K562 (cell line): ENCODE results near the gene SERF2. TPM values are rescaled to one million over a fixed set of nuclear protein-coding genes. Genes with fewer than 3 reads are reported as not detected.

ENCODE experiments used
- ATAC-seq: fragments of 200-7000 bp; cut with Tn5 transposase; 3 replicates; pipeline ENCODE4 v1.9.1; 2020; ENCODE audit warnings: moderate library complexity
- BruUV-seq: library from RNA; stranded (reverse); fragments of 400-500 nt; replicated peaks from 2 replicates; lab custom pipeline; 2021; lab: Mats Ljungman, UMichigan
- CTCF ChIA-PET: fragments of 300-600 bp; formaldehyde crosslinking; extraction: SDS; loops from one replicate; lab custom pipeline; 2021; ENCODE audit warnings: low intra/inter-chr PET ratio; lab: Yijun Ruan, JAX
- POLR2A ChIA-PET: fragments of 300-600, 350-650 bp; sonication (Branson Sonifier 250); formaldehyde crosslinking; extraction: SDS; loops from one replicate; lab custom pipeline; 2021; ENCODE audit warnings: antibody characterized with exemption, inconsistent platforms; lab: Yijun Ruan, JAX
- DNase-seq, 4 experiments: peaks; one replicate each; pipeline versions ENCODE4 v3.0.0 to v3.0.0-alpha.2; 2011 to 2018; ENCODE audit warnings: low spot score in 3 of 4, mixed read lengths in 3 of 4; ENCODE audit errors: extremely low read depth in 1 of 4
- FAIRE-seq: peaks from 2 replicates; lab custom pipeline; 2011; peaks lifted over from hg19 to GRCh38; lab: Jason Lieb, UNC
- H2AFZ ChIP-seq: 2 replicates; pipeline ENCODE4 v1.6.0; 2011; ENCODE audit warnings: low read depth, low read length, control low read depth, inconsistent platforms
- H3K27ac ChIP-seq: fragments of 200-600 bp; 3 replicates; pipeline ENCODE4 v1.8.0; 2011; ENCODE audit warnings: low read depth, mild to moderate bottlenecking, control low read depth, inconsistent platforms, low read length, moderate library complexity, mixed read lengths; ENCODE audit errors: extremely low read depth
- H3K27me3 ChIP-seq, 2 experiments: fragments of 300-600 bp in 1 of 2; 2 replicates in 1 of 2; 3 replicates in 1 of 2; pipeline versions ENCODE4 v1.6.0 to v1.8.0; 2011; ENCODE audit warnings: inconsistent platforms in 2 of 2, low read length in 2 of 2, mild to moderate bottlenecking in 1 of 2, mixed read lengths in 1 of 2, moderate library complexity in 1 of 2; ENCODE audit not compliant: control insufficient read depth in 2 of 2, insufficient read depth in 2 of 2
- H3K36me3 ChIP-seq: fragments of 300-600 bp; 3 replicates; pipeline ENCODE4 v1.8.0; 2011; ENCODE audit warnings: mild to moderate bottlenecking, low read length, inconsistent platforms; ENCODE audit not compliant: control insufficient read depth, insufficient read depth
- H3K4me1 ChIP-seq, 2 experiments: fragments of 200-600 bp in 1 of 2; replicated peaks in 1 of 2; 2 replicates in 1 of 2; 3 replicates in 1 of 2; pipeline versions ENCODE4 v1.5.1 to v1.8.0; 2011; ENCODE audit warnings: inconsistent platforms in 2 of 2, low read length in 2 of 2, mild to moderate bottlenecking in 1 of 2, mixed read lengths in 1 of 2, moderate library complexity in 1 of 2; ENCODE audit not compliant: control insufficient read depth in 2 of 2, insufficient read depth in 2 of 2
- H3K4me2 ChIP-seq: 2 replicates; pipeline ENCODE4 v1.6.1; 2011; ENCODE audit warnings: low read length, control low read depth, inconsistent platforms, mixed read lengths; ENCODE audit not compliant: insufficient read depth
- H3K4me3 ChIP-seq: fragments of 200-600 bp; sonication (generic), shearing (Covaris generic); 2 replicates; pipeline ENCODE4 v1.5.1; 2016; ENCODE audit warnings: control low read depth, inconsistent platforms
- H3K79me2 ChIP-seq: fragments of 200-600 bp; 3 replicates; pipeline ENCODE4 v1.8.0; 2011; ENCODE audit warnings: low read length, inconsistent platforms; ENCODE audit not compliant: control insufficient read depth, insufficient read depth
- H3K9ac ChIP-seq, 2 experiments: 2 replicates each; pipeline versions ENCODE4 v1.6.0 to v1.6.1; 2011; ENCODE audit warnings: low read depth in 2 of 2, low read length in 2 of 2, control low read depth in 1 of 2, inconsistent platforms in 1 of 2, mild to moderate bottlenecking in 1 of 2, mixed read lengths in 1 of 2; ENCODE audit not compliant: insufficient read depth in 1 of 2
- H3K9me1 ChIP-seq: one replicate; pipeline ENCODE4 v1.6.0; 2011; ENCODE audit warnings: inconsistent platforms, mild to moderate bottlenecking, low read length, moderate library complexity; ENCODE audit not compliant: control insufficient read depth, insufficient read depth
- H3K9me3 ChIP-seq: replicated peaks from 2 replicates; pipeline ENCODE4 v1.5.1; 2011; ENCODE audit warnings: low read depth, low read length, inconsistent platforms; ENCODE audit not compliant: control insufficient read depth, insufficient read depth
- H4K20me1 ChIP-seq: replicated peaks from 2 replicates; pipeline ENCODE4 v1.6.1; 2011; ENCODE audit warnings: low read length, inconsistent platforms, mixed read lengths; ENCODE audit not compliant: control insufficient read depth, insufficient read depth
- BMI1 ChIP-seq: fragments of 150-350 bp; IDR thresholded peaks from 2 replicates; pipeline ENCODE4 v1.6.1; 2014; ENCODE audit warnings: low read length
- CBX2 ChIP-seq: fragments of 200-600 bp; sonication (generic); IDR thresholded peaks from one replicate; pipeline ENCODE4 v1.6.1; 2012; ENCODE audit warnings: mild to moderate bottlenecking, low read length, inconsistent platforms; ENCODE audit not compliant: insufficient read depth, poor library complexity, severe bottlenecking
- ERF ChIP-seq: fragments of 450-650 bp; formaldehyde crosslinking; IDR thresholded peaks from 2 replicates; pipeline ENCODE4 v1.4.0; 2020; ENCODE audit warnings: mild to moderate bottlenecking, mixed read lengths
- ETS1 ChIP-seq: conservative IDR thresholded peaks from 2 replicates; pipeline ENCODE4 v1.6.1; 2011; ENCODE audit warnings: low read depth, mild to moderate bottlenecking, low read length; ENCODE audit not compliant: control insufficient read depth
- POLR3A ChIP-seq: IDR thresholded peaks from 2 replicates; pipeline ENCODE4 v1.6.1; 2011; ENCODE audit warnings: borderline replicate concordance, mild to moderate bottlenecking, moderate library complexity; ENCODE audit not compliant: insufficient read length, insufficient read depth; ENCODE audit errors: extremely low read depth
- RUNX1 ChIP-seq: sonication (generic); IDR thresholded peaks from 2 replicates; pipeline ENCODE4 v1.6.1; 2016; ENCODE audit warnings: antibody characterized with exemption, low read depth
- ZNF263 ChIP-seq: sonication (generic); formaldehyde crosslinking; IDR thresholded peaks from 2 replicates; pipeline ENCODE4 v1.8.0; 2022; ENCODE audit warnings: mild to moderate bottlenecking, missing genetic modification reagents, borderline replicate concordance
- ZNF280A ChIP-seq: fragments of 450-650 bp; IDR thresholded peaks from 2 replicates; pipeline ENCODE4 v1.6.1; 2018; ENCODE audit warnings: mild to moderate bottlenecking, low read depth; ENCODE audit not compliant: partially characterized antibody
- ZNF589 ChIP-seq: fragments of 200-800 bp; sonication (Bioruptor generic); IDR thresholded peaks from 2 replicates; pipeline ENCODE4 v1.6.1; 2016; ENCODE audit warnings: low read depth, missing genetic modification characterization, missing compliant biosample characterization
- WGBS: fragments of 100-300 bp; shearing (Covaris generic); methylation state at CpG from one replicate; pipeline ENCODE4 v1.1.6; 2016; ENCODE audit warnings: low coverage, mixed read lengths; ENCODE audit not compliant: insufficient coverage; ENCODE audit errors: missing lambda C conversion rate; 5-methylcytosine and 5-hydroxymethylcytosine counted together
- in situ Hi-C: fragments of 300-500 bp; cut with MboI; formaldehyde crosslinking; loops from 4 replicates; pipeline ENCODE4 v1.15.0; 2018; ENCODE audit warnings: inconsistent platforms, mixed read lengths
- intact Hi-C: fragments of 100-400 bp; cut with micrococcal nuclease; formaldehyde crosslinking; loops from 2 replicates; pipeline ENCODE4 v1.14.2; 2022
- polyA plus RNA-seq, 8 experiments: library from polyadenylated mRNA; depleted of rRNA in 4 of 8; stranded (reverse) in 5 of 8; unstranded in 3 of 8; fragments of >200 nt; fragmentation: Nextera tagmentation in 2 of 8; fragmentation: Illumina TruSeq in 1 of 8; extraction: Ambion mirVana in 2 of 8; extraction: Trizol in 1 of 8; gene quantifications; 2 replicates each; pipeline versions ENCODE4 v1.2.1 to v1.2.3, GENCODE V29; 2011 to 2014; ENCODE audit warnings: inconsistent platforms in 1 of 8, missing spikeins in 1 of 8
- total RNA-seq, 7 experiments: library from RNA; depleted of rRNA in 6 of 7; stranded (reverse); fragments of >200 nt in 6 of 7; fragmentation: Illumina TruSeq in 2 of 7; extraction: Trizol in 2 of 7; gene quantifications; 2 replicates each; pipeline versions ENCODE4 v1.2.1 to v1.2.3, GENCODE V29; 2011 to 2021; ENCODE audit warnings: low replicate concordance in 1 of 7

The SERF2 gene
- total and polyA plus RNA-seq, 9 of the 15 experiments (the other 6 are each of a cell fraction or from before 2014, with no cell fraction given) = 497 to 3,360 (median 867) TPM

GRCh38 chr15:43779016-43779415, 13.1 kb upstream of the SERF2 start:
- DNase-seq = no peak
- H3K27me3 ChIP-seq = no peaks in the 10 kb centered on the region
- TF ChIP-seq POLR3A (no peak), CBX2 (no peak), BMI1 (no peak), ZNF263 (no peak)
- TF ChIP-seq, all 486 proteins: peak for 0
- Histone ChIP-seq H4K20me1 (no peaks in the 10 kb centered on the region; the same call in 1 of the 2 replicates), H3K9me1 (no peaks in the 10 kb centered on the region), H2AFZ (no peak overlapping the region), H3K4me1 (peaks cover 3 to 19% of the 10 kb centered on the region in 2 experiments; a peak in 4 of 5 replicates), H3K9me3 (no peaks in the 10 kb centered on the region; the same call in 1 of the 2 replicates), H3K79me2 (no peaks in the 10 kb centered on the region), H3K4me2 (no peak overlapping the region), H3K4me3 (no peak overlapping the region), H3K9ac (no peak overlapping the region), H3K36me3 (peaks cover 6% of the 10 kb centered on the region; the same call in 2 of the 3 replicates), H3K27ac (no peak overlapping the region)
- CTCF ChIA-PET = no interaction called here
- ATAC-seq (no peak), FAIRE-seq (peak; percentile 15)
- intact Hi-C loops = no loop called here
- POLR2A ChIA-PET = interaction anchor here (0.7 to 1.4 kb wide), 4 partner anchors 9 to 33 kb away, joined by 3 to 4 read pairs (median 3); partner anchors contain the start of gene SERF2
- BruUV-seq = no TSS peak
- 23% methylated on average over 1 of the region's 1 CpG for WGBS
- in situ Hi-C loops = no loop called here

- peaks cover 24 to 28% of the 10 kb centered on the region in 2 experiments for H3K4me1 ChIP-seq
- BruUV-seq = no TSS peak
- TF ChIP-seq ZNF589 (CRISPR knock-in tag) = no peak
- TF ChIP-seq RUNX1 = no peak
- no peak for TF ChIP-seq ZNF280A
- no peak for TF ChIP-seq ETS1
- TF ChIP-seq ERF (CRISPR knock-in tag) = no peak
Observed at GRCh38 chr15:43789409-43789808, 2.7 kb upstream of the SERF2 start.

More at GRCh38 chr15:43789409-43789808, 2.7 kb upstream of the SERF2 start:
- no peak overlapping the region for H3K4me3 ChIP-seq
- H3K27ac ChIP-seq = peak overlapping the region; percentile 68
- peaks cover 24% of the 10 kb centered on the region for H3K79me2 ChIP-seq
- intact Hi-C loops = no loop called here
- 100% methylated on average over 3 of the region's 3 CpGs for WGBS
- FAIRE-seq = no peak
- no peak for ATAC-seq
- peaks cover 7% of the 10 kb centered on the region for H3K9me1 ChIP-seq
- in situ Hi-C loops = no loop called here
- H2AFZ ChIP-seq = peak overlapping the region; percentile 88
- CTCF ChIA-PET = no interaction called here
- no peak for DNase-seq
- H3K36me3 ChIP-seq = peaks cover 16% of the 10 kb centered on the region
- H3K9me3 ChIP-seq = no peaks in the 10 kb centered on the region
- H3K9ac ChIP-seq = peak overlapping the region in 1 of 2 experiments; percentile 50; a peak in 1 of 4 replicates
- H3K4me2 ChIP-seq = peak overlapping the region; percentile 65
- H3K27me3 ChIP-seq = no peaks in the 10 kb centered on the region
- H4K20me1 ChIP-seq = peaks cover 14% of the 10 kb centered on the region; the same call in 1 of the 2 replicates
- POLR2A ChIA-PET = interaction anchor here (0.6 to 6.1 kb wide), 5 partner anchors 12 to 21 kb away, joined by 3 to 29 read pairs (median 8); partner anchors contain the start of genes ELL3, HYPK and SERINC4
